ENCODE results near the gene VAV3.

Gene VAV3

GRCh38 chr1:107954719-107955415, 10.1 kb downstream of the VAV3 start:
- no peaks in the 10 kb centered on the region for H3K27me3 ChIP-seq
- no peak overlapping the region for H3K27ac ChIP-seq
- H4K20me1 ChIP-seq = peaks cover 0 to 13% (median 0%) of the 10 kb centered on the region in 11 experiments; a peak in 3 of 22 replicates
- peak overlapping the region in 5 of 11 experiments; percentile 5 to 49 (median 9); a peak in 5 of 22 replicates for H3K4me2 ChIP-seq
- H3K36me3 ChIP-seq = peaks cover 0 to 11% (median 0%) of the 10 kb centered on the region in 11 experiments; a peak in 2 of 22 replicates
- no peak for TF ChIP-seq Cebpa-rat (IDR thresholded peaks at IDR 0.05)
- peaks cover 43 to 81% (median 66%) of the 10 kb centered on the region in 10 experiments for H3K4me1 ChIP-seq
- H3K4me3 ChIP-seq = no peak overlapping the region
- H3K9ac ChIP-seq = no peak overlapping the region
- peaks cover 0 to 4% (median 0%) of the 10 kb centered on the region in 11 experiments; a peak in 5 of 22 replicates for H3K9me3 ChIP-seq (replicated peaks in 1 of 11)

GRCh38 chr1:107954126-107954525, 10.9 kb downstream of the VAV3 start:
- peaks cover 50 to 84% (median 72%) of the 10 kb centered on the region in 10 experiments for H3K4me1 ChIP-seq
- no peak overlapping the region for H3K9ac ChIP-seq
- no peak for TF ChIP-seq Cebpa-rat (IDR thresholded peaks at IDR 0.05)
- H3K4me3 ChIP-seq = no peak overlapping the region
- no peak overlapping the region for H3K27ac ChIP-seq
- H3K36me3 ChIP-seq = peaks cover 0 to 4% (median 0%) of the 10 kb centered on the region in 11 experiments; a peak in 2 of 22 replicates
- H3K27me3 ChIP-seq = no peaks in the 10 kb centered on the region
- peaks cover 0 to 5% (median 0%) of the 10 kb centered on the region in 11 experiments; a peak in 1 of 22 replicates for H3K9me3 ChIP-seq (replicated peaks in 1 of 11)
- H4K20me1 ChIP-seq = peaks cover 0 to 13% (median 0%) of the 10 kb centered on the region in 11 experiments; a peak in 3 of 22 replicates
- peak overlapping the region in 8 of 11 experiments; percentile 9 to 69 (median 46); a peak in 9 of 22 replicates for H3K4me2 ChIP-seq

- H3K36me3 ChIP-seq = peaks cover 0 to 4% (median 0%) of the 10 kb centered on the region in 11 experiments; a peak in 2 of 22 replicates
- H3K9ac ChIP-seq = no peak overlapping the region
- peak overlapping the region in 6 of 11 experiments; percentile 8 to 44 (median 23); a peak in 8 of 22 replicates for H3K27ac ChIP-seq
- peaks cover 50 to 90% (median 73%) of the 10 kb centered on the region in 10 experiments for H3K4me1 ChIP-seq
- peaks cover 0 to 13% (median 0%) of the 10 kb centered on the region in 11 experiments; a peak in 3 of 22 replicates for H4K20me1 ChIP-seq
- no peak for TF ChIP-seq Cebpa-rat (IDR thresholded peaks at IDR 0.05)
- H3K9me3 ChIP-seq (replicated peaks in 1 of 11) = peaks cover 0 to 5% (median 0%) of the 10 kb centered on the region in 11 experiments; a peak in 2 of 22 replicates
- no peaks in the 10 kb centered on the region for H3K27me3 ChIP-seq
- H3K4me2 ChIP-seq = peak overlapping the region; percentile 27 to 69 (median 48); a peak in 20 of 22 replicates
- H3K4me3 ChIP-seq = no peak overlapping the region
Observed at GRCh38 chr1:107953556-107953955, 11.4 kb downstream of the VAV3 start.

GRCh38 chr1:107952989-107953388, 12.0 kb downstream of the VAV3 start:
- H3K27ac ChIP-seq = peak overlapping the region in 7 of 11 experiments; percentile 8 to 44 (median 23); a peak in 11 of 22 replicates
- H3K4me3 ChIP-seq = no peak overlapping the region
- H3K4me1 ChIP-seq = peaks cover 50 to 92% (median 71%) of the 10 kb centered on the region in 10 experiments
- H4K20me1 ChIP-seq = peaks cover 0 to 13% (median 0%) of the 10 kb centered on the region in 11 experiments; a peak in 3 of 22 replicates
- no peak overlapping the region for H3K9ac ChIP-seq
- H3K36me3 ChIP-seq = peaks cover 0 to 5% (median 0%) of the 10 kb centered on the region in 11 experiments; a peak in 2 of 22 replicates
- H3K27me3 ChIP-seq = no peaks in the 10 kb centered on the region
- peaks cover 0 to 6% (median 0%) of the 10 kb centered on the region in 11 experiments; a peak in 3 of 22 replicates for H3K9me3 ChIP-seq (replicated peaks in 1 of 11)
- TF ChIP-seq Cebpa-rat (IDR thresholded peaks at IDR 0.05) = no peak
- peak overlapping the region; percentile 27 to 69 (median 48); a peak in 21 of 22 replicates for H3K4me2 ChIP-seq

- peaks cover 32 to 81% (median 46%) of the 10 kb centered on the region in 10 experiments for H3K4me1 ChIP-seq
- H4K20me1 ChIP-seq = peaks cover 0 to 13% (median 0%) of the 10 kb centered on the region in 11 experiments; a peak in 3 of 22 replicates
- H3K27ac ChIP-seq = no peak overlapping the region
- TF ChIP-seq Cebpa-rat (IDR thresholded peaks at IDR 0.05) = no peak
- no peak overlapping the region for H3K9ac ChIP-seq
- H3K27me3 ChIP-seq = no peaks in the 10 kb centered on the region
- no peak overlapping the region for H3K4me3 ChIP-seq
- H3K4me2 ChIP-seq = peak overlapping the region; percentile 0 to 45 (median 22); a peak in 13 of 22 replicates
- H3K9me3 ChIP-seq (replicated peaks in 1 of 11) = peaks cover 0 to 19% (median 7%) of the 10 kb centered on the region in 11 experiments; a peak in 7 of 22 replicates
- H3K36me3 ChIP-seq = peaks cover 0 to 23% (median 0%) of the 10 kb centered on the region in 11 experiments; a peak in 3 of 22 replicates
Observed at GRCh38 chr1:107950464-107950863, 14.5 kb downstream of the VAV3 start.

- H3K27me3 ChIP-seq = no peaks in the 10 kb centered on the region
- no peak for TF ChIP-seq Cebpa-rat (IDR thresholded peaks at IDR 0.05)
- no peak overlapping the region for H3K9ac ChIP-seq
- H3K4me1 ChIP-seq = peaks cover 28 to 77% (median 38%) of the 10 kb centered on the region in 10 experiments
- H3K4me3 ChIP-seq = no peak overlapping the region
- H3K9me3 ChIP-seq (replicated peaks in 1 of 11) = peaks cover 0 to 21% (median 7%) of the 10 kb centered on the region in 11 experiments; a peak in 9 of 22 replicates
- peak overlapping the region; percentile 11 to 49 (median 37); a peak in 17 of 22 replicates for H3K4me2 ChIP-seq
- H4K20me1 ChIP-seq = peaks cover 0 to 13% (median 0%) of the 10 kb centered on the region in 11 experiments; a peak in 1 of 22 replicates
- H3K27ac ChIP-seq = 0 out of 22 replicates have a peak overlapping the region, but pooled peaks of 1 of the 11 experiments have one; percentile 7
- peaks cover 0 to 25% (median 0%) of the 10 kb centered on the region in 11 experiments; a peak in 5 of 22 replicates for H3K36me3 ChIP-seq
Observed at GRCh38 chr1:107949467-107950253, 15.3 kb downstream of the VAV3 start.

- H3K27me3 ChIP-seq = no peaks in the 10 kb centered on the region
Observed at GRCh38 chr1:107946794-107947193, 18.2 kb downstream of the VAV3 start.

GRCh38 chr1:107943694-107944093, 21.3 kb downstream of the VAV3 start:
- Histone ChIP-seq H3K4me1 (peaks cover 0 to 74% (median 22%) of the 10 kb centered on the region in 10 experiments; a peak in 18 of 20 replicates), H4K20me1 (no peaks in the 10 kb centered on the region), H3K4me2 (peak overlapping the region in 3 of 11 experiments; percentile 23 to 88 (median 25); a peak in 3 of 22 replicates), H3K27ac (peak overlapping the region in 2 of 11 experiments; percentile 73 to 88; a peak in 3 of 22 replicates), H3K9me3 (replicated peaks in 1 of 11) (peaks cover 0 to 35% (median 7%) of the 10 kb centered on the region in 11 experiments; a peak in 13 of 22 replicates), H3K4me3 (no peak overlapping the region), H3K36me3 (peaks cover 0 to 80% (median 6%) of the 10 kb centered on the region in 11 experiments; a peak in 9 of 22 replicates), H3K27me3 (no peaks in the 10 kb centered on the region), H3K9ac (no peak overlapping the region)
- TF ChIP-seq Cebpa-rat (IDR thresholded peaks at IDR 0.05) = no peak

More at GRCh38 chr1:107946794-107947193, 18.2 kb downstream of the VAV3 start:
- Histone ChIP-seq H3K27ac (no peak overlapping the region), H3K9me3 (replicated peaks in 1 of 11) (peaks cover 0 to 33% (median 7%) of the 10 kb centered on the region in 11 experiments; a peak in 13 of 22 replicates), H3K4me1 (peaks cover 17 to 74% (median 25%) of the 10 kb centered on the region in 10 experiments), H3K4me3 (no peak overlapping the region), H3K36me3 (peaks cover 0 to 53% (median 5%) of the 10 kb centered on the region in 11 experiments; a peak in 7 of 22 replicates), H4K20me1 (0 out of 22 replicates have a peak, but pooled peaks cover 0 to 10% (median 0%) of the 10 kb centered on the region in 11 experiments), H3K4me2 (no peak overlapping the region), H3K9ac (no peak overlapping the region)
- TF ChIP-seq Cebpa-rat (IDR thresholded peaks at IDR 0.05) = no peak

Data from BLaER1 treated with 17β-estradiol and CSF1 and Interleukin-3, amounts not matched to agents 10 nM and 100 nM (cell line).